GM12864 (cell line): ENCODE measurements around the gene MAP2K4.

ENCODE experiments used
- DNase-seq: peaks from one replicate; pipeline ENCODE4 v3.0.0-alpha.2; 2011; ENCODE audit warnings: low read depth
- H3K4me3 ChIP-seq: 2 replicates; pipeline ENCODE4 v1.5.1; 2011; ENCODE audit warnings: mild to moderate bottlenecking, low read depth, low read length, control low read depth
- TF ChIP-seq, protein P1 (sequence below): IDR thresholded peaks from 2 replicates; pipeline ENCODE4 v1.5.1; 2011; ENCODE audit warnings: low read depth, mild to moderate bottlenecking, moderate library complexity, low read length, control low read depth, inconsistent platforms; ENCODE audit errors: missing control alignments

MAP2K4 gene

GRCh38 chr17:12097326-12097725 is 76.6 kb downstream of the MAP2K4 start:
- DNase-seq, result no peak
- no peak overlapping the region for H3K4me3 ChIP-seq
- TF ChIP-seq, protein P1, sequence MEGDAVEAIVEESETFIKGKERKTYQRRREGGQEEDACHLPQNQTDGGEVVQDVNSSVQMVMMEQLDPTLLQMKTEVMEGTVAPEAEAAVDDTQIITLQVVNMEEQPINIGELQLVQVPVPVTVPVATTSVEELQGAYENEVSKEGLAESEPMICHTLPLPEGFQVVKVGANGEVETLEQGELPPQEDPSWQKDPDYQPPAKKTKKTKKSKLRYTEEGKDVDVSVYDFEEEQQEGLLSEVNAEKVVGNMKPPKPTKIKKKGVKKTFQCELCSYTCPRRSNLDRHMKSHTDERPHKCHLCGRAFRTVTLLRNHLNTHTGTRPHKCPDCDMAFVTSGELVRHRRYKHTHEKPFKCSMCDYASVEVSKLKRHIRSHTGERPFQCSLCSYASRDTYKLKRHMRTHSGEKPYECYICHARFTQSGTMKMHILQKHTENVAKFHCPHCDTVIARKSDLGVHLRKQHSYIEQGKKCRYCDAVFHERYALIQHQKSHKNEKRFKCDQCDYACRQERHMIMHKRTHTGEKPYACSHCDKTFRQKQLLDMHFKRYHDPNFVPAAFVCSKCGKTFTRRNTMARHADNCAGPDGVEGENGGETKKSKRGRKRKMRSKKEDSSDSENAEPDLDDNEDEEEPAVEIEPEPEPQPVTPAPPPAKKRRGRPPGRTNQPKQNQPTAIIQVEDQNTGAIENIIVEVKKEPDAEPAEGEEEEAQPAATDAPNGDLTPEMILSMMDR, result no peak

GRCh38 chr17:12098568-12098967 is 77.9 kb downstream of the MAP2K4 start:
- TF ChIP-seq, protein P1, result no peak
- H3K4me3 ChIP-seq, result no peak overlapping the region
- peak; percentile 35 for DNase-seq

GRCh38 chr17:12099412-12099811 is 78.7 kb downstream of the MAP2K4 start:
- H3K4me3 ChIP-seq, result no peak overlapping the region
- TF ChIP-seq, protein P1, result no peak
- DNase-seq, result no peak

- TF ChIP-seq, protein P1, result no peak
- H3K4me3 ChIP-seq, result no peak overlapping the region
- DNase-seq, result no peak
These were observed 84.2 kb downstream of the MAP2K4 start for GRCh38 chr17:12104831-12105230.

DNA sequence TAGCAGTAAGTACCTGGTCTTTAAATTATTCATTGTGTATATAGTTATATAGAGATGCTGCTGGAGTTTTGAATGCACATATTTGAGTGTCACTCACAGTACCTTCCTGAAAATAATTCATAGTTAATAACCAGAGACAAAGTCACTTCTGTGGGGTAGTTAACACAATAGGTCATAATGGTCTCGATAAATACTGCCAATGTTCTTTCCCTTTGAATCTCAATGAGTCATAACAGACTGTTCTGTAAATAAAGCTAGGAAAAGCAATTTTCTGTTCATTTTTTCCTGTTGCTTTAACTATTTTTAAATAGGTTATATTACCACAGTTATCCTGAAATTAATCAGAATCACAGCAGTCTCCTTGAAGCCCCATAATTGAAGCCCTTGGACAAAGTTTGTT is 87.2 kb downstream of the MAP2K4 start:
- H3K4me3 ChIP-seq, result no peak overlapping the region
- no peak for DNase-seq
- TF ChIP-seq, protein P1, result no peak

DNA sequence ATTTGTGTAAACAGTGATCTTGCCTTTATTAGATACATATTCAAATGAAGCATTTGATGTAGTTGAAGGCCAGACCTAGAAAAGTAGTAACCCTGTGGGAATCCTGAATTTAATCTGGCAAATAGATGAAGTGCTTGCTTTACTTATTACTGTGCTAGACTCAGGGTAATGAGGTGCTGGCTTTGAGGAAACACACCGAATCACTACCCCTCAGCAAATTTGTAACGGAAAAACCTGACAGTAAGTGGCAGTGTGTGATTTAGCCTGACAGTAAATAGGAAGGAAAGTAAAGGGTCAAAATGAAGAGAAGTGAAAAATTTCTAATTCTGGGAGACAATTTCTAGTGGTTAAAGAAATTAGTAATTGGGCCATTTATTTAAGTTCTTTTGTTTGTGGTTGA is 90.2 kb downstream of the MAP2K4 start:
- no peak overlapping the region for H3K4me3 ChIP-seq
- TF ChIP-seq, protein P1, result no peak
- no peak for DNase-seq

GRCh38 chr17:12113156-12113555 is 92.5 kb downstream of the MAP2K4 start:
- no peak for DNase-seq

More at GRCh38 chr17:12113156-12113555, 92.5 kb downstream of the MAP2K4 start:
- TF ChIP-seq, protein P1, result no peak
- no peak overlapping the region for H3K4me3 ChIP-seq
